ENCODE measurements around the gene ABCC6.
"Not testable (repeated sequence)": the region's sequence is repeated elsewhere in the genome, so short reads cannot be mapped to it uniquely, and the experiment has no call there.

The ABCC6 gene

GRCh38 chr16:16223662-16224241, 458 bp upstream of the ABCC6 start:
- not testable (repeated sequence) for DNase-seq (ENCODE audit: low spot score)

DNA sequence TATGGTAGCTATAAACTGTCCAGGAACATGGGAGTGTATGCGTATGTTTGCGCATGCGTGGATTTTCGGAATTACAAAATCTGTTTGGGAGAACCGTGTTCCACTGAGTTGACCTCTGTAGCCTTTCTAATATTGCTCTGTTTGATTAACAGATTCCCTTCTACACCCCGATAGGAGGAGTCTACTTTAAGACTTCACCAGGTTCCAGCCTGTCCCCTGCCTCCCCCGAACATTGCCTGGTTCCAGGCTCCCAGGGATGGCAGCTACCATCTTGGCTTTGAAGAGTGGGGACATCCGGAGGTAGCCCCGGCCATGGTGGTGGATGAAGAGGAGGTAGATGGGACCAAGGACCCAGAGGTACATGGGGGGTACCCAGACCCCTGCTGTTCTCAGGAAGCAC, 1.9 kb downstream of the ABCC6 start:
- not testable (repeated sequence) for DNase-seq (ENCODE audit: low spot score)

- not testable (repeated sequence) for DNase-seq (ENCODE audit: low spot score)
These were observed 2.8 kb downstream of the ABCC6 start for GRCh38 chr16:16220449-16220848.

GRCh38 chr16:16218787-16219186, 4.5 kb downstream of the ABCC6 start:
- not testable (repeated sequence) for DNase-seq (ENCODE audit: low spot score)

DNA sequence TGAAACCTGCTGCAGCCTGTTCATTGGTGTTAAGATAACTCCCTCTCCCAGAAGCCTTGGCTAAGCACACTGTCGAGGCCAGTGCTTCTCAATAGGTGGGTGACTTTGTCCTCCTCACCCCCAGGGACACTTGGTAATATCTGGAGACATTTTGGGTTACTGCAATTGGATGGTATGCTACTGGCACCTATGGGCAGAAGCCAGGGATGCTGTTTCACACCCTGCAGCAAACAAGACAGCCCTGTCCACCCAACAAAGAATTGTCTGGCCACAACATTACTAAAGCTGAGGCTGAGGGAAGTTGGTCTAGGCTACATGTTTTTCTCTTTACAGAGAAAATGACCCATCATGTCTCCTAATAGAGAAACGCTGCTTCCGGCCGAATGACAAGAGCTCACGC, 4.9 kb downstream of the ABCC6 start:
- DNase-seq (ENCODE audit: low spot score), result not testable (repeated sequence)

DNA sequence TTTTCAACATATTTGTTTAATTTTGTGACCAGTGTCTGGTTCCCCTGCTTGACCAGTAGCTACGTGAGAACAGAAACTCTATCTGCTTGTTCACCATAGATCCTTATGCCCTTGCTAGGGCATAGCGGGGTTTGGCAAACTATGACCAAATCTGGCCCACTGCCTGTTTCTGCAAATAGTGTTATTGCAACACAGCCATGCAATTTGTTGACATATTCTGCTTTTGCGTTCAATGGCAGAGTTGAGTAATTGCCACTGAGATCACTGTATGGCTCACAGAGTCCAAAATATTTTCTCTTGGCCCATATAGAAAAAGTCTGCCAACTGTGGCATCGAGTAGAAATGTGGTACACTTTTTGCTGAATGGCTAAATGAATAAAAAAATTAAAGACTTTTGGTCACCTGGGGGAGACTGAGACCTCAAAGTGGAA, 9.4 kb downstream of the ABCC6 start:
- not testable (repeated sequence) for DNase-seq (ENCODE audit: low spot score)

DNA sequence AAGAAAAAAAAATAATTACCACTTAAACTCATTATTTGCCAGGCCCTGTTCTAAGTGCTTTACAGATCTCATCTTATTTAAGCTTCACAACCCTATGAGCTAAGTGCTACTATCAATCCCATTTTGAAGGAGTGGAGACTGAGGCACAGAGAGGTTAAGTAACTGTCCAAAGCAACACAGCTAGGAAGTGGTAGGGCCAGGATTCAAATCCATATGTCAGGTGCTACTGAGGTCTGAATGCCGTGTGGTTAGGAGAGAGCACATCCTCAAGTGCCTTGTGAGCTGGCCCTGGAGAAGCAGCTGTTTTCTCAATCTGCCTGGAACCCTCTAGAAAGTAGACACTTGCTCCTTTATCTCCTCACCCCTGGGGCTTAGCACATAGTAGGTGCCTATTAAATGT, 11.9 kb downstream of the ABCC6 start:
- not testable (repeated sequence) for DNase-seq (ENCODE audit: low spot score)

DNA sequence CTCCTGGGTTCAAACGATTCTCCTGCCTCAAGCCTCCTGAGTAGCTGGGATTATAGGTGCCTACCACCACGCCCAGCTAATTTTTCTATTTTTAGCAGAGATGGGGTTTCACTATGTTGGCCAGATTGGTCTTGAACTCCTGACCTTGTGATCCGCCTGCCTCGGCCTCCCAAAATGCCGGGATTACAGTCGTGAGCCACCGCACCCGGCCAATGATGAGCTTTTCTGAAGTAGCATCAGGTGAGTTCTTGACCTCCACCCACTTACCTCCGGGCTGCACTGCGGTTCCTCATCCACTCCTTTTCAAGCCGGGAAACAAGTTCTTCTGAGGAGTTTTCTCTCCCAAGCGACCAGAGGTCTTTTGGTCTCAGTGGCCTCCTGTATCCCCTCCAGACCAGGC, 14.8 kb downstream of the ABCC6 start:
- DNase-seq (ENCODE audit: low spot score), result not testable (repeated sequence)

- not testable (repeated sequence) for DNase-seq (ENCODE audit: low spot score)
These were observed 15.4 kb downstream of the ABCC6 start for GRCh38 chr16:16207787-16208334.

GRCh38 chr16:16207097-16207786, 16.1 kb downstream of the ABCC6 start:
- DNase-seq (ENCODE audit: low spot score), result not testable (repeated sequence)

DNA sequence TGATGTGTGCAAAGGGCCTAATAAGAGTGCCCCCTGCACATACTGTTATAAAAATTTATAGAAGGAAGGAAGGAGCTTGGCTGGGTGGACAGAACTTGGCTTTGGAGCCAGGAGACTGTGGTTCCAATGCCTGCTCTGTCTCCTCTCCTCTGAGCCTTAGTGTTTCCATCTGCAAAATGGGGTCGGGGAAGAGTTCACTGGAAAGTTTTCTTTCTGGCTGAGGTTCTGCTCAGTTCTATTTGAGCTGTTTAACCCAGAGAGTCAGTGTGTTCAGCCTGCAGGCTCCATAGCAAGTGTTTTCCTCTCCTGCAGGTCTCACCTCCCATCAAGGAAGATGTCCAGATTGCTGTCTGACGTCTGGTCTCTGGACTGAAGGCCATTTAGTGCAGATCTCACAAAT, 17.4 kb downstream of the ABCC6 start:
- not testable (repeated sequence) for DNase-seq (ENCODE audit: low spot score)

DNA sequence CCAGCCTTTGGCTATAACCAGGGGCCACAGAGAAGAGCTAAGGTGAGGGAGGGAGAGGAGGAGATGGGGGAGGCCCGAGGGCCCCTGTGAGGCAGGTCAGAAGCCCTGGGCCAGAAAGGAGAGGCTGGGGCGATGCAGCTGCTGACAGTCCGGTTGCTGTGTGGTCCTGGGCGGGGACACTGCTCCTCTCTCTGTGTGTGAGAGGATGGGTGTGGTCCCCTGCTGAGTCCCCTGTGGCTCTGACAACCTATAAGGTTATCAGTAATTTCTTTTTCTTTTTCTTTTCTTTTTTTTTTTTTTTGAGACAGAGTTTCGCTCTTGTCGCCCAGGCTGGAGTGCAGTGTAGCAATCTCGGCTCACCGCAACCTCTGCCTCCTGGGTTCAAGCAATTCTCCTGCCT, 18.7 kb downstream of the ABCC6 start:
- not testable (repeated sequence) for DNase-seq (ENCODE audit: low spot score)

GRCh38 chr16:16203494-16203893, 19.8 kb downstream of the ABCC6 start:
- DNase-seq (ENCODE audit: low spot score), result not testable (repeated sequence)

- DNase-seq (ENCODE audit: low spot score), result not testable (repeated sequence)
These were observed 20.7 kb downstream of the ABCC6 start for GRCh38 chr16:16202400-16203143.

DNA sequence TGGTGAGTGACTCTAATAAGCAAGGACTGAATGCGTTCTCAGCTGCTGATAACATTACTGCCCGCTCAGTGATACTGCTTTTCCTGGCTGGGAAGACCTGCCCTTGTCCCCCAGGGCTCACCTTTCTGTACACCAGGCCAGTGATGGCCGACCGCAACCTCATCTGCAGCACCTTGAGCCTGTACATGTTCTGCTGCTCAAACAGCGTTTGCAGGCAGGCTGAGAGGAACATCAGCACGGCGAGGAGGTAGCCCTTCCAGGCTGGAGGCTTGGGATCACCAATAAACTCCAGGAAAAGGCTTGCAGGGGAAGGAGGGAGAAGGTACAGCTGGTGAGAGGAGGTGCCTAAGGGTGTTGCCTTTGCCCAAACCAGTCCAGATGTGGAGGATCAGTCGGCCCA, 21.4 kb downstream of the ABCC6 start:
- DNase-seq (ENCODE audit: low spot score), result not testable (repeated sequence)

- DNase-seq (ENCODE audit: low spot score), result not testable (repeated sequence)
These were observed 22.9 kb downstream of the ABCC6 start for GRCh38 chr16:16200391-16200790.

- not testable (repeated sequence) for DNase-seq (ENCODE audit: low spot score)
These were observed 23.9 kb downstream of the ABCC6 start for GRCh38 chr16:16199428-16199827.

All from GM20000 (cell line).